CD8-positive, alpha-beta memory T cell (primary cell): ENCODE results near the gene PFN1. TPM values are rescaled to one million over a fixed set of nuclear protein-coding genes. Genes with fewer than 3 reads are reported as not detected.

ENCODE experiments used
- CTCF ChIA-PET: fragments of 350-600 bp; sonication (Branson Sonifier 250); formaldehyde crosslinking; loops from one replicate; lab custom pipeline; 2021; ENCODE audit warnings: antibody characterized with exemption; lab: Charles Lee
- POLR2A ChIA-PET: fragments of 350-600 bp; sonication (Branson Sonifier 250); formaldehyde crosslinking; loops from one replicate; lab custom pipeline; 2021; ENCODE audit warnings: antibody characterized with exemption; lab: Charles Lee
- DNase-seq, 5 donors: peaks; one replicate each; pipeline versions ENCODE4 v3.0.0 to v3.0.0-alpha.2; 2020 to 2022; ENCODE audit warnings: mixed read lengths in 1 of 5
- H3K27ac ChIP-seq: one replicate; pipeline ENCODE4 v1.7.0; 2013; ENCODE audit warnings: low read depth, mild to moderate bottlenecking, low read length, moderate library complexity
- H3K27me3 ChIP-seq: 2 replicates; pipeline ENCODE4 v1.7.0; 2013; ENCODE audit warnings: low read length, mild to moderate bottlenecking; ENCODE audit not compliant: insufficient read depth, poor library complexity, severe bottlenecking
- H3K36me3 ChIP-seq: 2 replicates; pipeline ENCODE4 v1.7.0; 2013; ENCODE audit warnings: mild to moderate bottlenecking, low read length, moderate library complexity; ENCODE audit not compliant: insufficient read depth
- H3K4me1 ChIP-seq: 2 replicates; pipeline ENCODE4 v1.7.0; 2013; ENCODE audit warnings: mild to moderate bottlenecking, low read length, moderate library complexity; ENCODE audit not compliant: insufficient read depth
- H3K4me3 ChIP-seq: 2 replicates; pipeline ENCODE4 v1.7.0; 2013; ENCODE audit warnings: mild to moderate bottlenecking, low read length
- H3K9me3 ChIP-seq: 2 replicates; pipeline ENCODE4 v1.7.0; 2013; ENCODE audit warnings: mild to moderate bottlenecking, low read length
- H3K27ac Mint-ChIP-seq, 8 donors: one replicate each; pipeline ENCODE4 v1.8.0; 2020 to 2021; ENCODE audit warnings: mixed read lengths in 8 of 8, mild to moderate bottlenecking in 6 of 8, inconsistent platforms in 3 of 8, moderate library complexity in 3 of 8
- H3K27me3 Mint-ChIP-seq, 2 donors: one replicate each; pipeline ENCODE4 v1.8.0; 2020 to 2021; ENCODE audit warnings: mixed read lengths in 2 of 2, mild to moderate bottlenecking in 1 of 2, moderate library complexity in 1 of 2
- H3K36me3 Mint-ChIP-seq, 3 donors: one replicate each; pipeline ENCODE4 v1.8.0; 2020 to 2021; ENCODE audit warnings: mixed read lengths in 3 of 3, inconsistent platforms in 1 of 3, mild to moderate bottlenecking in 1 of 3
- H3K4me1 Mint-ChIP-seq, 3 donors: one replicate each; pipeline ENCODE4 v1.8.0; 2020 to 2021; ENCODE audit warnings: mixed read lengths in 3 of 3, inconsistent platforms in 1 of 3, mild to moderate bottlenecking in 1 of 3
- H3K4me3 Mint-ChIP-seq, 7 donors: one replicate each; pipeline ENCODE4 v1.8.0; 2020 to 2021; ENCODE audit warnings: mixed read lengths in 7 of 7, mild to moderate bottlenecking in 6 of 7, moderate library complexity in 4 of 7, inconsistent platforms in 2 of 7
- H3K9me3 Mint-ChIP-seq, 5 donors: one replicate each; pipeline ENCODE4 v1.8.0; 2020 to 2022; ENCODE audit warnings: mixed read lengths in 5 of 5, mild to moderate bottlenecking in 3 of 5, moderate library complexity in 2 of 5, inconsistent platforms in 1 of 5
- polyA plus RNA-seq: library from polyadenylated mRNA; unstranded; fragments of 300-500 nt; fragmentation: Illumina TruSeq; gene quantifications from one replicate; pipeline ENCODE4 v1.2.3, GENCODE V29; 2021
- total RNA-seq, 2 experiments: library from RNA; stranded (reverse); gene quantifications; one replicate each; pipeline ENCODE4 v1.2.3, GENCODE V29; 2021

PFN1 gene
- total and polyA plus RNA-seq, 3 experiments from 2014 or later, result 1,826 to 2,601 (median 1,841) TPM

GRCh38 chr17:4902540-4902939 is 45.8 kb downstream of the PFN1 start:
- DNase-seq, result peak in 1 of 5 donors; percentile 45
- Mint-ChIP-seq H3K27me3 (peaks cover 0 to 7% of the 10 kb centered on the region in 2 donors), H3K4me1 (peaks cover 28 to 61% (median 38%) of the 10 kb centered on the region in 3 donors), H3K4me3 (peak overlapping the region; percentile 49 to 86 (median 78)), H3K9me3 (no peaks in the 10 kb centered on the region), H3K27ac (peak overlapping the region; percentile 83 to 96 (median 92)), H3K36me3 (peaks cover 0 to 6% (median 0%) of the 10 kb centered on the region in 3 donors)
- H3K4me1 ChIP-seq, result peaks cover 45% of the 10 kb centered on the region
- ChIA-PET CTCF (interaction anchor here (0.8 to 1.9 kb wide), 18 partner anchors 10 to 335 kb away, joined by 3 to 10 read pairs (median 4); partner anchors contain the start of genes INCA1, RNF167 and SLC25A11), POLR2A (interaction anchor here (1.0 to 1.6 kb wide), 3 partner anchors 37 to 64 kb away, joined by 3 to 7 read pairs (median 3); partner anchors contain the start of genes PFN1, RNF167 and SLC25A11)
- no peaks in the 10 kb centered on the region for H3K27me3 ChIP-seq
- peak overlapping the region; percentile 58 for H3K27ac ChIP-seq
- no peaks in the 10 kb centered on the region for H3K36me3 ChIP-seq
- no peaks in the 10 kb centered on the region for H3K9me3 ChIP-seq
- peak overlapping the region; percentile 61 for H3K4me3 ChIP-seq

- peak in 1 of 5 donors; percentile 58 for DNase-seq
- Mint-ChIP-seq H3K4me3 (peak overlapping the region in 6 of 7 donors; percentile 84 to 94 (median 91)), H3K4me1 (peaks cover 28 to 58% (median 38%) of the 10 kb centered on the region in 3 donors), H3K36me3 (peaks cover 0 to 11% (median 0%) of the 10 kb centered on the region in 3 donors), H3K9me3 (no peaks in the 10 kb centered on the region), H3K27ac (peak overlapping the region in 6 of 8 donors; percentile 83 to 99 (median 94)), H3K27me3 (peaks cover 0 to 7% of the 10 kb centered on the region in 2 donors)
- Histone ChIP-seq H3K9me3 (no peaks in the 10 kb centered on the region), H3K27me3 (no peaks in the 10 kb centered on the region), H3K27ac (no peak overlapping the region), H3K4me3 (no peak overlapping the region), H3K4me1 (peaks cover 45% of the 10 kb centered on the region), H3K36me3 (peaks cover 2% of the 10 kb centered on the region)
- ChIA-PET CTCF (interaction anchor here (1.2 to 1.8 kb wide), 10 partner anchors 10 to 335 kb away, joined by 3 to 10 read pairs (median 4); partner anchors contain the start of genes ARRB2, RNF167, SLC25A11 and SPAG7), POLR2A (interaction anchor here (0.6 to 1.1 kb wide), 2 partner anchors 46 to 160 kb away, joined by 3 read pairs; no protein-coding TSS in a partner anchor)
Observed at GRCh38 chr17:4901648-4902344, 46.5 kb downstream of the PFN1 start.

- H3K27me3 Mint-ChIP-seq, result peaks cover 0 to 7% of the 10 kb centered on the region in 2 donors
- Histone ChIP-seq H3K27me3 (no peaks in the 10 kb centered on the region), H3K4me1 (peaks cover 45% of the 10 kb centered on the region), H3K4me3 (peak overlapping the region; percentile 83), H3K27ac (no peak overlapping the region), H3K9me3 (no peaks in the 10 kb centered on the region), H3K36me3 (peaks cover 8% of the 10 kb centered on the region)
- POLR2A ChIA-PET, result interaction anchor here (1.1 to 2.7 kb wide), 3 partner anchors 46 to 191 kb away, joined by 3 to 19 read pairs (median 4); partner anchors contain the start of genes ARRB2 and SPAG7
- peak overlapping the region; percentile 61 to 99 (median 91) for H3K27ac Mint-ChIP-seq
- CTCF ChIA-PET, result interaction anchor here (1.2 to 2.3 kb wide), 6 partner anchors 9 to 191 kb away, joined by 3 to 11 read pairs (median 4); partner anchors contain the start of genes ARRB2, RNF167, SLC25A11 and SPAG7
- H3K4me3 Mint-ChIP-seq, result peak overlapping the region; percentile 82 to 94 (median 89)
- H3K4me1 Mint-ChIP-seq, result peaks cover 28 to 58% (median 38%) of the 10 kb centered on the region in 3 donors
- H3K9me3 Mint-ChIP-seq, result no peaks in the 10 kb centered on the region
- H3K36me3 Mint-ChIP-seq, result peaks cover 0 to 18% (median 0%) of the 10 kb centered on the region in 3 donors
- DNase-seq, result no peak
Observed at GRCh38 chr17:4901108-4901647, 47.2 kb downstream of the PFN1 start.

GRCh38 chr17:4900231-4901107 is 47.9 kb downstream of the PFN1 start:
- Mint-ChIP-seq H3K9me3 (no peaks in the 10 kb centered on the region), H3K36me3 (peaks cover 0 to 24% (median 0%) of the 10 kb centered on the region in 3 donors), H3K27ac (peak overlapping the region; percentile 61 to 99 (median 98)), H3K27me3 (peaks cover 0 to 7% of the 10 kb centered on the region in 2 donors), H3K4me3 (peak overlapping the region; percentile 91 to 95 (median 93)), H3K4me1 (peaks cover 28 to 58% (median 38%) of the 10 kb centered on the region in 3 donors)
- H3K4me3 ChIP-seq, result peak overlapping the region; percentile 83
- CTCF ChIA-PET, result interaction anchor here (0.6 to 2.6 kb wide), 11 partner anchors 9 to 191 kb away, joined by 3 to 15 read pairs (median 4); partner anchors contain the start of genes ARRB2, MED11, RNF167 and SLC25A11
- H3K9me3 ChIP-seq, result no peaks in the 10 kb centered on the region
- H3K27ac ChIP-seq, result peak overlapping the region; percentile 82
- peaks cover 45% of the 10 kb centered on the region for H3K4me1 ChIP-seq
- H3K36me3 ChIP-seq, result peaks cover 8% of the 10 kb centered on the region
- DNase-seq, result peak; percentile 44 to 84 (median 73)
- no peaks in the 10 kb centered on the region for H3K27me3 ChIP-seq
- POLR2A ChIA-PET, result interaction anchor here (0.6 to 2.7 kb wide), 10 partner anchors 8 to 725 kb away, joined by 3 to 19 read pairs (median 4); partner anchors contain the start of genes ARRB2, RNF167, SLC25A11 and SPAG7

- ChIA-PET POLR2A (interaction anchor here (0.6 to 2.7 kb wide), 16 partner anchors 9 to 724 kb away, joined by 3 to 19 read pairs (median 4); partner anchors contain the start of genes ARRB2, PFN1, RNF167 and SLC25A11), CTCF (interaction anchor here (0.6 to 2.6 kb wide), 14 partner anchors 9 to 190 kb away, joined by 3 to 15 read pairs (median 4); partner anchors contain the start of genes ARRB2, MED11, RNF167 and SLC25A11)
- H3K27ac ChIP-seq, result peak within 1 kb of the TSS; percentile 82
- peaks cover 45% of the 10 kb centered on the region for H3K4me1 ChIP-seq
- peaks cover 28 to 55% (median 38%) of the 10 kb centered on the region in 3 donors for H3K4me1 Mint-ChIP-seq
- no peaks in the 10 kb centered on the region for H3K9me3 Mint-ChIP-seq
- no peaks in the 10 kb centered on the region for H3K27me3 ChIP-seq
- H3K27ac Mint-ChIP-seq, result peak within 1 kb of the TSS; percentile 94 to 99 (median 98)
- no peaks in the 10 kb centered on the region for H3K9me3 ChIP-seq
- H3K36me3 Mint-ChIP-seq, result peaks cover 0 to 32% (median 0%) of the 10 kb centered on the region in 3 donors
- H3K4me3 ChIP-seq, result peak within 1 kb of the TSS; percentile 83
- peak; percentile 95 to 98 (median 96) for DNase-seq
- H3K36me3 ChIP-seq, result peaks cover 15% of the 10 kb centered on the region
- peak within 1 kb of the TSS; percentile 91 to 95 (median 93) for H3K4me3 Mint-ChIP-seq
- H3K27me3 Mint-ChIP-seq, result peaks cover 0 to 7% of the 10 kb centered on the region in 2 donors
Observed at GRCh38 chr17:4899341-4900230, 48.7 kb downstream of the PFN1 start, which contains the start of gene C17orf107. C17orf107 (plus strand) TSS chr17:4899536; CDS start chr17:4899763, 227 bp downstream.

GRCh38 chr17:4898927-4899326 is 49.4 kb downstream of the PFN1 start:
- DNase-seq, result no peak
- H3K4me3 ChIP-seq, result peak overlapping the region; percentile 83
- Mint-ChIP-seq H3K4me3 (peak overlapping the region; percentile 91 to 95 (median 93)), H3K4me1 (peaks cover 28 to 54% (median 38%) of the 10 kb centered on the region in 3 donors), H3K36me3 (peaks cover 0 to 39% (median 0%) of the 10 kb centered on the region in 3 donors), H3K27ac (peak overlapping the region in 2 of 8 donors; percentile 86 to 98), H3K9me3 (no peaks in the 10 kb centered on the region), H3K27me3 (peaks cover 0 to 7% of the 10 kb centered on the region in 2 donors)
- ChIA-PET CTCF (interaction anchor here (0.7 to 2.6 kb wide), 11 partner anchors 8 to 189 kb away, joined by 3 to 15 read pairs (median 4); partner anchors contain the start of genes ARRB2, MED11, RNF167 and SLC25A11), POLR2A (interaction anchor here (0.6 to 2.7 kb wide), 11 partner anchors 9 to 219 kb away, joined by 3 to 19 read pairs (median 4); partner anchors contain the start of genes PFN1, RNF167, SLC25A11 and SPAG7)
- H3K36me3 ChIP-seq, result peaks cover 20% of the 10 kb centered on the region
- H3K9me3 ChIP-seq, result no peaks in the 10 kb centered on the region
- H3K4me1 ChIP-seq, result peaks cover 45% of the 10 kb centered on the region
- H3K27me3 ChIP-seq, result no peaks in the 10 kb centered on the region
- peak overlapping the region; percentile 82 for H3K27ac ChIP-seq
